ENCODE data around the gene CD300LG.
"Not testable (repeated sequence)": the region's sequence is repeated elsewhere in the genome, so short reads cannot be mapped to it uniquely, and the experiment has no call there.

CD300LG gene, protein sequence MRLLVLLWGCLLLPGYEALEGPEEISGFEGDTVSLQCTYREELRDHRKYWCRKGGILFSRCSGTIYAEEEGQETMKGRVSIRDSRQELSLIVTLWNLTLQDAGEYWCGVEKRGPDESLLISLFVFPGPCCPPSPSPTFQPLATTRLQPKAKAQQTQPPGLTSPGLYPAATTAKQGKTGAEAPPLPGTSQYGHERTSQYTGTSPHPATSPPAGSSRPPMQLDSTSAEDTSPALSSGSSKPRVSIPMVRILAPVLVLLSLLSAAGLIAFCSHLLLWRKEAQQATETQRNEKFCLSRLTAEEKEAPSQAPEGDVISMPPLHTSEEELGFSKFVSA
- total RNA-seq: 0 to 0.04 reads per million in 2 donors

DNA sequence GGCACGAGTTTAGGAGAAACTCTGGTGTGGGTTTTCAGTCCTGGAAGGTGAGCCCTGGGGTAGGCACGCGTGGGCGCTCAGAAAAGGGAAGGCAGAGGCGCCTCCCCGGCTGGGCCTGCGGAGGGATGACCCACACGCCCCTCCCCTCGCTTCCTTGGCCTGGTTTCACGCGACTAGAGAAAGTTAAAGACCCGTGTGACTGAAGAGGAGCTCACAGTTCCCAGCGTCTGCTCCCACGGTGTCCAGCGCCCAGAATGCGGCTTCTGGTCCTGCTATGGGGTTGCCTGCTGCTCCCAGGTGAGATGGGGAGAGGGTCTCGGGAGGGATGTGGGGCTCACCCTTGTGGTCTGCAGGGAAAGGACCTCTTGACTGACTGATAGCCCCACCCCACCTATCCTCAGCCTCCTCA, at the start of gene CD300LG:
TSS of gene CD300LG (plus strand) at position 214 of the 409 bp plus-strand sequence. CDS start at position 255, 41 bp downstream.
- no peak for DNase-seq

DNA sequence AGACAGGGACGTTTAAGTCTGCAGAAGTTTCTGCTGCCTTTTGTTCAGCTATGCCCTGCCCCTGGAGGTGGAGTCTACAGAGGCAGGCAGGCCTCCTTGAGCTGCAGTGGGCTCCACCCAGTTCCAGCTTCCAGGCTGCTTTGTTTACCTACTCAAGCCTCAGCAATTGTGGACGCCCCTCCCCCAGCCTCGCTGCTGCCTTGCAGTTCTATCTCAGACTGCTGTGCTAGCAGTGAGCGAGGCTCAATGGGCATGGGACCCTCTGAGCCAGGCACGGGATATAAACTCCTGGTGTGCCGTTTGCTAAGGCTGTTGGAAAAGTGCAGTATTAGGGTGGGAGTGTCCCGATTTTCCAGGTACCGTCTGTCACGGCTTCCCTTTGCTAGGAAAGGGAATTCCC, 49.0 kb upstream of the CD300LG start:
- DNase-seq: not testable (repeated sequence)

DNA sequence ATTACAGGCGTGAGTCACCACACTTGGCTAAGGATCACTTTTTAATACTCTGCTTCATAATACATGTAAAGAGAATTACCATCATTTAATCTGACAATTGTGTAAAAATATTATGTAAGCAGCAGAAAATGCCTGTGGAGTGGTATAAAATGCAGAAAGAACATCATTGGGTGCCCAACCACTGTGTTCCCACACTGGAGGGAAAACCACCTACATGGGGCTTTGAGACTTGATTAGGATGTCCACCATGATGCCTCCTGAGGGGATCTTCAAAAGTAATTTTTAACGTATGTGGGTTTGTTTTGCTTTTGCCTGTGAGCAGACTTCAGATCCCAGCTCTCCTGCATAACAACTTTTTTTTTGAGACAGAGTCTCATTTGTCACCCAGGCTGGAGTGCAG, 47.9 kb upstream of the CD300LG start:
- DNase-seq: no peak

DNA sequence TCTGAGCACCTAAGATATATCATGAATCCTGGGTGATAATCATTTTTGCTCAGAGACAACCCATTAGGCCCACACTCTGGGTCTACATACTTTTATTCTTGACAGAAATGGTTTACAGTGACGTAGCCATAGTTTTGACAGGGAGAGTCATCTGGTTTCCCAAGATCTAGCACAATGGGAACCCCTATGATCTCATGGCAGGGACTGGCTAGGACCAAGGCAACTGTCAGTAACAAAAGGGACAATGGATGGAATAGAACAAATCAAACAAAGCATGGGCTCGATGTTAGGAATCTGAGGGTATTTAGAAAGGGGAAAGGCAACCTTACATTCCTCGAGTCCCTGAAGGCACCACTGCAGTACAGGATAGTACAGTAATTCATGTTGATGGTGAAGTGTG, 46.2 kb upstream of the CD300LG start:
- DNase-seq: no peak

DNA sequence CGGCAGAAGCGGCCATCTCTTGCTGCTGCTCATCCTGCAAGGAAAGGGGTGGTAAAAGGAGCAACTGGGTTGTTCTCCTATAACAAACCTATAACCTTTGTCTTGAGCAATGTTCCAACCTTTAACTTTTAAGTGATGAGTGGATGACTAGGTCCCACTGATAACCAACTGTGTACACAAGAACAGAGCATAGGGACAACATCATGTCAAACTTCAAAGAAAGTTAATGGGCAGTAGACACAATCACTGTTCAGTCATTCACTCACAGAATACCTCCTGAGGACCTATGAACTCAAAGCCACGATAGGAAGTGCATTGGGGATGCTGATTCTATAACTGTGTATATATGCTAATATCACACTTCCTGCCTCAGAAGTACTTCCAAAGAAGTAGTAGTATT, 45.1 kb upstream of the CD300LG start:
- DNase-seq: no peak

DNA sequence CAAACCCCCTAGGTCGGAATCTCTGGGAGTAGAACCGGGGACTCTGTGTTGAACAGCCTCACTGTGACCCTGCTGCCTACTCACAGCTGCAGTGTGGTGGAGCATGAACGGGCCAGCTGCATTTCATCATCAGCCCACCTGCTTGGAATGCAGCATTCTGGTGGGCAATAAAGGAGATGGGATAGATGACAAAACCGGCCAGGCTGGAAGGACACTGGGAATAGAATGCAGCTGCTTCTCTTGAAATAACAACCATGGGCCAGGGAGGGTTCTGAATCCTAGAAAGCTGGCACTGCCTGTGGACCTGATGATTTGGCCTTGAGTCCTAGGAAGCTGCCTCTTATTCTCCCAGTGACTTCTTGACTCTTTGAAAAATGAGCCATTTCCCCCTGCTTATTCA, 43.2 kb upstream of the CD300LG start:
- no peak for DNase-seq

DNA sequence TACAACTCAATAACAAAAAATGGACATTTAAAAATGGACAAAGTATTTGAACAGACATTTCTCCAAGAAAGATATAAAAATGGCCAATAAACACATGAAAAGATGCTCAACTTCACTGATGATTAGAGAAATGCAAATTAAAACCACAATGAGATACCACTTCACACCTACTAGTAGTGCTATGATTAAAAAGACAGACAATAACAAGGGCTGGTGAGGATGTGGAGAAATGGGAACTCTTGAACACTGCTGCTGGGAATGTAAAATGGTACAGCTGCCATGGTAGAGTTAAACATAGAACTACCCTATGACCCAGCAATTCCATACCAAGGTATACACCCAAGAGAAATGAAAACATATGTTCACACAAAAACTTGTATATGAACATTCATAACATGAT, 41.9 kb upstream of the CD300LG start:
- no peak for DNase-seq

DNA sequence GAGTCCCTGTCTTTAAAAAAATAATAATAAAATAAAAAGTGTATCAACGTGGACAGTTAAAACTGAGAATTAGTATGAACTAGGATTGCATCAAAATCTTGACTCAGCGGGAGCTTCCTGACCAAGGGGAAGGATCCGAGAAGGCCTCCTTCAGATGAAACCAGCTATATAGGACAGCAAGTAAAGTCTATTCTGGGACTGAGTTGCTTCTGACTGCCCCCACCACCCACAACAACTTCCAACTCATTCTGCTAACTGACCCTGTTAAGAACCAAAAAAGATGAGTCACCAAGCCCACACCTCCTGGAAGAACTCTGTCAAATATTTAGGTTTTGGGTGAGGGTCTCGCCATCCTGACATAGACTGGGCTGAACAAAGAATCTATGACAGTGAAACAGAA, 38.9 kb upstream of the CD300LG start:
- DNase-seq: no peak

DNA sequence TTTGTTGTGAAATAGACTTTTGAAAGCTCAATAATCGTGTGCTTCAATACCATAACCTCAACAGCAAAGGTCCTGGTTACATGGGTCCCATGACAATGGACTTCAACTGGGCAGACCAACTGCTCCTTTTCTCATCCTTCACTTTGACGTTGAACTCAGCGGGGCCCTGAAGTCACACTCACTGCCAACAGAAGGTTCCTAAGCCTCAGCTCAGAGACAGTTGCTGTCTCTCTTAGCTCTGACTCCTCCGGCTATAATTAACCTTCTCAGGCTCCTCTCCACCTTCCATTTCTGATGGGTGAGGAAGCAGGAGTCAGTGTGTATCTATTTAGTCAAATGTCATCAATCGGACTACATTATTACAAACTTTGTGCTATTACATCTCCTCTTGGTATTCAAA, 37.9 kb upstream of the CD300LG start:
- no peak for DNase-seq

DNA sequence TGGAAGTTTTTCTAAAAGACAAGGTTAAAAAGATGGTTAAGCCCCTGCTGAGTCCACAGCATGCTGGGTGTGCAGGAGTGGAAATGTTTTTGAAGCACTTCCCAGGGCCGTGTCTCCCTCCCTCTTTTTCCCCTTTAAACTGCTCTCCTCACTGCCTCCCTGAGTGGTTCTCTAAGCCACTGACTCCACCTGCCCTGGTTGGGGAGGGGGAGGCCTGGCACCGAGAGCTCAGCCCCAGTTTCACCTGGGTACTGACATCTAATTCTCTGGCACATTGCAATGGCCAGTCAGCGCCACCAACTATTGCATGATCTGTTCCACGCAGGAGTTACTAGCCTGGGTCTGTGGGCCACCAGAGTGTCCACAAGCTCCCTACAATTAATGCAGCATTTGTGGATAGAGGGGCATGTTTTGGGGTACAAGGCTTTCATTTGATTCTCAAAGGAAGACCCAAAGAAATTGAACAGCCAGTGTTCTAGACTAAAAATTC, 36.7 kb upstream of the CD300LG start:
- no peak for DNase-seq

DNA sequence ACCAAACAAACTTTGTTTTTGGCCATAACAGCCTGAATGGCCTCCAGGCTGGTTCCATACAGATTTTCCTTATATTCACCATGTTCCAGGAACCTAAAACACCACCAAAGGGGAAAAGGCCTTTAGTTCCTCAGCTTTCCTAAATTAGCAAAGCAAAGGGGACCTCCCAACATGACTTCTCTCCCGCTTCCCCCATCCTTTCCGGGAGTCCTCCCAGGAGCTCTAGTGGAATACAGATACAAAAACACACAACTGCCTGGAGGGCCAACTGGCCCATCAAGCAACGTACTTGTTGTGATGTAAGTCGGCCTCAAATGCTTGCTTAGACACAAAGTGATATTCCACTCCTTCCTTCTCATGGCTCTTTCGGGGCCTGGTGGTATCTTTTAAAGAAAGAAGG, 36.2 kb upstream of the CD300LG start:
- no peak for DNase-seq

DNA sequence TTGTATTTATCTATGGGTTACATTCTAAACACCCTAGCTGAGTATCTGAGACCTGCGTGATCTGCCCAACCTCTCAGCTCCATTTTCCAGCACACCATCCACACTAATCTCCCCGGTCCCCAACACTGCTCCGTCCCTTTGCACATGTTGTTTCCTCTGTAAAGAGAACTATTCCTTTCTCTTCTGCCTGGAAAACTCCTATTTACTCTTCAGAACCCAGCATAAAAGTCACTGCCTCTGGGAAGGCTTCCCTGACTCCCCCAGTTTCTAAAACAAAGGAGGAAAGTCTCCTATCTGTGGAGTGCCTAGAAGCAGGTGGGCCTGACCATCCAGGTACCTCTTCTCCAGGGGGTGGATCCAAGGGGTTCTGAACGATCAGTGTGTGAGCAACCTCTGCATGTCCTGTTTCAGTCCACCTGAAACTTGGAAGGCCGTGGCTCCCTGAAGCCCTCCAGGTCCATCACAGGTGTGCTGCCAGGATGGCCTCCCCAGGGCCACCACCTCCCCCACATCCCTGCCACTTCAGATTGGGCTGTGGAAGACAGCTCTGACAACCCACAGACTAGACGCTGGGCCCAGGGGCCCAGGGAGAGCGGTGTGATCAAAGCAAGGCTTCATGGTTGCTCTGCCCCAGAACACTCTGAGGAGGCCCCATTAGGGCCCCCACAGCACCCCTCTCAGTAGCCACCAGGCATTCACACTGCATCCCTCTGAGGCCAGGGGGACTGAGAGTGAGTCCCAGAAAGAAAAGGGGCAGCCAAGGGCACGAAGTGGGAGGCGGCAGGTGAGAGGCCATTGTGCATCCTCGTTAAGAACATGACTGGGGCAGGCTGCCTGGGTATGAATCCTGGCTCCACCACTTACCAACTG, 34.3 kb upstream of the CD300LG start:
- DNase-seq: no peak

DNA sequence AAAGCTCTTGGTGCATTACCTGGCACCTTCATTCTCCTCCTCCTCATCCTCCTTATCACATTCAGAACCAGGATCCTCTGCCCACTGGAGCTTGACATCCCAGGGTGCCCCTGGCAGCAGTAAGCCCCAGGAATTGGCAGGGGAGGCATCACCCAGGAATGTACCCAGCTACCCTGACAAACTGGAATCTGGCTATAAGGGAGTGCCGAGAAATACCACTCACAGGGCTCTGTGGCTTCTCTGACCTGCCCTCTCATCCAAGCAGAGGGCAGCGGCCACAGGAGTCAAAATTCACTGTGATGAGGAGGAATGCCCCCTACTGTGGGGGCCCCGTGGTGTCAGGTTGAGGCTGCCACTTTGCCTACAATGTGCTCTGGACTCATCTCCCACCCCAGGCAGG, 33.6 kb upstream of the CD300LG start:
- no peak for DNase-seq

DNA sequence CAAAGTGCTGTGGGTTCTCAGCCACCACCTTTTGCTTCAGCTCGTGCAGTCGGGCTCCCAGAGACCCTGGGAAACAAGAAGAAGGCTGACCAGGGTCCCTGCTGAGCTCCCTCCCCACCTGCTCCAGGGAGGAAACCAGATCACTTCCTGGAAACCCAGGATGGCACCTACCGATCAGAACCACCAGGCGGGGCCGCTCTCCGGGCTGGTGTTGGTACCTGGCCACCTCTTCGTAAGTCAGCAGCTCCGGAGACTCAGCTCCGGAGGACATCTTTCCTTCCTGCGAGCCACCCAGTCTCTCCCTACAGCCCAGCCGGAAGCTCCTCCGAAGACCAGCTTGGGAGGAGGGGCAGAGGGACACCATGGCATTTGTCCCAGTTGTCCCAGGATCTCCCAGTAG, 33.0 kb upstream of the CD300LG start:
- no peak for DNase-seq

DNA sequence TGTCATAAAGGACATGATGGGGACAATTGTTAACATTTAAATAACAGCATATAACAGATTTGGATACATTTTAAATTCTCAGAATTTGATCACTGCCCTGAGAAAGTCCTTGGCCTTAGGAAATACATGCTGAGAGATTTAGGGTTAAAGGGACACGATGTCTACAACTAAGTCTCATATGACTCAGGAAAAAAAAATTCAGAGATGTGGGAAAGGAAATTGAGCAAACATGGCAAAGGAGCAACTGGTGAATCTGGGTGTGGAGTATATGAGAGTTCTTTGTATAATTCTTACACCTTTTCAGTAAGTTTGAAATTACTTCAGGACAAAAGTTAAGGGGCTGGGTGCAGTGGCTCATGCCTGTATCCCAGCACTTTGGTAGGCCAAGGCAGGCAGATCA, 32.3 kb upstream of the CD300LG start:
- DNase-seq: no peak

DNA sequence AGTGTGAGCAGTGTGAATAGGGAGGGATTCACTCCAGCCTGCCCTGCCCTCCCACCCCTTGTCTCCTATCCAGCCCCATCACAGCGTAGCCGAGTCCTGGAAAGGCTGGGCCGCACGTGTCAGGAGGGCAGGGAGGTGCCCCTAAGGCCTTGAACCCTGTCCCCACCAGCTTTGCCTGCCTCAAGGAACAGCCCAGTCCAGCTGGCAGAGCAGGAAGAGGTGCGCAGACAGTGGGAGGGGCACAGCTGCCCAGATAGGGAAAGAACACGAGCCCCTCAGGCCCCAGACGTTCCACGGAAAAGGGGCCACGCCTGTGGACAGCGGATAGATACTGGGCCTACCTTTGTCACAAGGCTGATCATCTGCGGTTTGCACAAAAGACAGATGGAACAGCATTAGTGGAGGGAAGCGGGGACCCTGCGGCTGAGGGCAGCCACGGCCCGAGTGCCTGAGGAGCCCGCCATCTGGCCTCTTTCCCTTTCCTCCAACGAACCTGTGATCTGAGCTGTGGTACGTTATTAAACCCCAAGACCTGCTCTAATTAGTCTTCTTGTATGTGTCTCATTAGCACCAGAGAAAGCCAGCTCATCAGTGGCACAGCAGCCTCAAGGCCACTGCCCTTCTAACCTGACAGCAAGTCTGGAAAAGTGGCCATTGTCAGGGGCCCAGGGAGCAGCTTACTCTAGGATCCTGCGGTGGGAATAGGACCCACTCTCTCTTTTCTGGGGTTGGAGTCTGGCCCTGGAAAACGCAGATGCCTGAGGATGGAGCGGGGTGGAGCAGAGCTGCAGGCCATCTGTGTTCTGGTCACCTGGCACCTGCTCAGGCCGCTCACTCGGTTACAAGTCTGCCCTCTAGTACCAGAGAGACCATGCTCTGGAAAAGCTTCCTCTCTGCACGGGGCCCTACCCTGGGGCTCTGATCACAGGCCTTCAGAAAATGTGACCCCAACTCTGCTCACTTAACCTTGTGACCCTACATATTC, 30.3 kb upstream of the CD300LG start:
- no peak for DNase-seq

DNA sequence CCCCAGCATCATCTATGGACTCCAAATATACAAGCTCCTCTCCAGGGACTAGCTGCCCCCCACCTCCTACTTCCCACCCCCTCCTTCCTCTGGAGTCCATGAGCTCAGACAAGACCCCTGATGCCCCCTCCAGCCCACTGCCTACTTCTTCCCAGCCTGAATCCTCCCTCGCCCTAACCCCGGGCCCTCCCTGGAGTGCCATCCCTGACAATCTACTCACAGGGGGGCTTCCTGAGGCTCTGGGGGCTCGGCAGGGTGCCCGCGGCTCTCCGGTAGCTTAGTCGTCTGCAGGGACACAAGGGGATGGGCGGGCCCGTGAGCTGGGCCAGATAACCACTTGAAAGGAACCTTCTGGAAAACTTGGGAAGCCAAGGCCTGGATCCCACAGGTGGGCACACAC, 29.1 kb upstream of the CD300LG start:
- DNase-seq: no peak

DNA sequence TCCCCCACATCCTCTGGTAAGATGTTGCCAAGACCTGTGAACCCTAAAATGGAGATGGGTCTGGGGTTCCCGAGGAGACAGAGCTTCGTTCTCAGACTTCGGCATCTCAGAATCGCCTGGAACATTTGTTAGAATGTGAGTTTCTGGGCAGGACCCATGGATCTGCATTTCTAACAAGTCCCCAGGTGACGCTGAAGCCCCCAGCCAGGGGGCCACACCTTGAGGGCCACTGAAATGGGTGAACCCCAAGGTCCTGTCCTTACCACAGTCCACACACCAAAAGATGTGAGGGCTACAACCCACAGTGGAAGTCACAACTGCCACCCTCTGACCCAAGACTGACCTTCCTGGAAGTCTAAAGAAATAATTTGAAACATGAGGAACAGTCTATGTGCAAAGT, 28.0 kb upstream of the CD300LG start:
- DNase-seq: no peak

DNA sequence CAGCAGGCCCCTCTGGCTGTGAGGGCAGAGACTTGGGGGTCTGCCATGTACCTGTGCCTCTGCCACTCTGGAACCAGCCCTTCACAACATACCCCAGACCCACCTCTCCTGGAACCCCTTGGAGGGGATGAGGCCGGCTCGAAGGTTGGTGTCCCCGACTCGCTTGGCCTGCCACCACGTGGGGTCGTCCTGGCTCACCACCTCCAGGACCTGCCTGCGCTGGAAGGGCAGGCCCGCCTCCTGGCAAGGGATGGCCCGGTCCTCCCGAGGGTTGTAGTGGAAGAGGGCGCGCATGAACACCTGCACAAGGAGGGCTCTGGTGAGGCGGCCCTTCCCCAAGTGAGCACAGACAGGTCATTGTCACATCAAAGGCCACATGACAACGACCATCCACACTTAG, 26.2 kb upstream of the CD300LG start:
- DNase-seq: no peak

DNA sequence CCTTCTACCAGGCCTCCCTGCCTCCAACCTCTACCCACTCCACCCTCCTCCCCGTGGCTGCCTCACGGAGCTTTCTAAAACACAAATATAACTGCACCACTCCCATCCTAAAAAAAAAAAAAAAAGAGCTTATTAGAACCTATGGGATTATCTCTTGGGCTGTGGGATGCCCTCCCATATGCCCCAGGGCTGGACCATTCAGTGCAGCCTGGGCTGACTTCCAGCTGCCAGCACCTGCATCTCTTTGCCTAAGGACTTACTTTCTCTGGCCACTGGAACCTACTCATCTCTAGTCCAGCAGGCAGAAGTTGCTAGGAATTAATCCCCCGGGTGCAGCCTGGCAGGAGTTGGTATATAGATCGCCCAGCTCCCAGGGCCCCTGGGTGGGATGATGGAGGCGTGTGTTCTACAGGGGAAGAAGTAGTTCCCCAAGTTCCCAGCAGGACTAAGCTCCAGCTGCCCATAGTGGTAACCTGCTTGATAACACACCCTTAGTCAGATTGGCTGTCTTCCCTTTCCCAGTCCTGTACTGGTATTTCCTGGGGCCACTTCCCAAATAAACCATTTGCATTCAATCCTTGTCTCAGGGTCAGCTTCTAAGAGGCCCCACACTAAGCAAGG, 24.3 kb upstream of the CD300LG start:
- no peak for DNase-seq

DNA sequence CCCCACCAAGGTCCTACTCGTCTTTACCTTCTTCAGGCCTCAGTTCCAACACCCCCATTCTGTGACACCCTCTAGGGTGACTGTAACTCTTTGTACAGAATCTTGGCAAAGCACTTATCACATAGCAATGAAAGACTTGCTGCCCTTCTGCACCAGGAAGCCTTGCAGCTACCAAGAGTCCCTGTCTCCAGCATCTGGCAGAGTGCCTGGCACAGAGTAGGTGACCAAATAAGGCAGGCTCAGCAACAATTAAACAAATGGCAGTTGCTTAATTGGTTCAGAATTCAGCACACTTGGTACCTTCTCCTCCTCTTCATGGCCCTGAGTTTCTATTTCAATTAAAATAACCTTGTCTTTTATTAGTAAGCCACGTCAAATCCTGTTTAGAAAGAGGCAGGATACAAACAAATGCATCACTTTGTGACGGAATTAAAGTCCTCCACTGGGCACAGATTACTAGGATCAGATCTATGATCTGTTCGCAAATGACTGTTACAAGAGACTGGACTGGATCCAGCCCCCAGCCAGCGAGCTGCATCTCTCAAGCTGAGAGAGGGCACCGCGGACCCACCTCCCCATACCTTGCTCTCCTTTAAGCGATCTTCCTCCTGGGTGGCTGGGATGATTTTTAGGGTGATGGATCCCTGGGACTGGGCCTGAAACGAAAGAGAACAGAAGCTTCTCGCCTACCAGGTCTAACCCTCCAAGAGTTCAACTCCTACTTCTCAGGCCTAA, 23.5 kb upstream of the CD300LG start:
- no peak for DNase-seq

DNA sequence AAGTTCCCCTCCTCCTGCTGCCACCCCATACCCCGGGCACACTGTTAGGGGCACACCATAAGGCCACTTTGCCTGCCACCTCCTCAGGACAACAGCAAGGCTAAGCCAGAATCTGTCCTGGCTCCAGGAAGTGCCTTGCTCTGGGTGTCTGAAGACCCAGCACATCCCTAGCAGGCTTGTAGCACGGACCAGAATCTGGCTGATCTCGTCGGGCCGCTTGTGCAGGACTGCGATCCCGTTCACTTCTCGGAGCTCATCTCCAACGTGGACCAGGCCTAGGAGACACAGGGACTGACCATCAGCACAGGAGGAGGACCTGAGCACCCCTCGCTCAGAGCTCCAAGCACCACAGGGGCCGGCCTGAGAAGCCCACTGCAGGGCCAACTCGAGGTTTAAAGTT, 21.4 kb upstream of the CD300LG start:
- no peak for DNase-seq
